Endodermal cell (in vitro differentiated cells): ENCODE measurements around the gene SDC1. TPM values are rescaled to one million over a fixed set of nuclear protein-coding genes. Genes with fewer than 3 reads are reported as not detected.

Experiments used
- DNase-seq: peaks from one replicate; pipeline ENCODE4 v3.0.0-alpha.2; 2017
- H3K27ac ChIP-seq: 2 replicates; pipeline ENCODE4 v1.5.1; 2013; ENCODE audit warnings: mild to moderate bottlenecking, low read depth, low read length, moderate library complexity
- H3K27me3 ChIP-seq: 2 replicates; pipeline ENCODE4 v1.6.1; 2013; ENCODE audit warnings: mild to moderate bottlenecking, low read length, moderate library complexity; ENCODE audit not compliant: insufficient read depth, control insufficient read depth, poor library complexity, severe bottlenecking
- H3K36me3 ChIP-seq: 2 replicates; pipeline ENCODE4 v1.7.0; 2013; ENCODE audit warnings: mild to moderate bottlenecking, low read length, moderate library complexity; ENCODE audit not compliant: control insufficient read depth, insufficient read depth
- H3K4me1 ChIP-seq: one replicate; pipeline ENCODE4 v1.7.0; 2013; ENCODE audit warnings: low read length; ENCODE audit not compliant: control insufficient read depth, insufficient read depth
- H3K4me3 ChIP-seq: 2 replicates; pipeline ENCODE4 v1.5.1; 2013; ENCODE audit warnings: mild to moderate bottlenecking, low read length, moderate library complexity
- H3K9ac ChIP-seq: 2 replicates; pipeline ENCODE4 v1.6.1; 2013; ENCODE audit warnings: mild to moderate bottlenecking, low read length, moderate library complexity; ENCODE audit not compliant: poor library complexity, severe bottlenecking; ENCODE audit errors: extremely low read depth
- H3K9me3 ChIP-seq: 2 replicates; pipeline ENCODE4 v1.6.1; 2013; ENCODE audit warnings: mild to moderate bottlenecking, low read length, moderate library complexity; ENCODE audit not compliant: control insufficient read depth
- H3K27ac Mint-ChIP-seq: 2 replicates; pipeline ENCODE4 v1.8.0; 2020; ENCODE audit warnings: mixed read lengths
- H3K27me3 Mint-ChIP-seq: 2 replicates; pipeline ENCODE4 v1.8.0; 2021; ENCODE audit warnings: mild to moderate bottlenecking, mixed read lengths; ENCODE audit not compliant: insufficient read depth
- H3K36me3 Mint-ChIP-seq: 2 replicates; pipeline ENCODE4 v1.8.0; 2020; ENCODE audit warnings: low read depth, mixed read lengths
- H3K4me1 Mint-ChIP-seq: 2 replicates; pipeline ENCODE4 v1.8.0; 2020; ENCODE audit warnings: mixed read lengths
- H3K4me3 Mint-ChIP-seq: 2 replicates; pipeline ENCODE4 v1.8.0; 2020; ENCODE audit warnings: mild to moderate bottlenecking, moderate library complexity, mixed read lengths
- H3K9me3 Mint-ChIP-seq: 2 replicates; pipeline ENCODE4 v1.8.0; 2020; ENCODE audit warnings: mild to moderate bottlenecking, mixed read lengths
- WGBS, 2 experiments: methylation state at CpG; one replicate each; pipeline versions ENCODE4 v1.1.5 to v1.1.7; 2013; ENCODE audit warnings: missing lambda C conversion rate in 2 of 2, mixed read lengths in 1 of 2; ENCODE audit not compliant: insufficient coverage in 1 of 2, insufficient read length in 1 of 2; 5-methylcytosine and 5-hydroxymethylcytosine counted together
- total RNA-seq, 2 donors: library from RNA; stranded (reverse); fragmentation: NEBNext Ultra II Directional in 1 of 2; extraction: Animal tissue kit (Norgen Biotek cat#: 25700) in 1 of 2; gene quantifications; 2 replicates in 1 of 2; 3 replicates in 1 of 2; pipeline ENCODE4 v1.2.1, GENCODE V29; 2021
- TF ChIP-seq, protein P1 (sequence below): fragments of 200-600 bp; sonication (generic); conservative IDR thresholded peaks from 2 replicates; pipeline ENCODE4 v1.5.0; 2021; ENCODE audit warnings: antibody characterized with exemption, mild to moderate bottlenecking

The SDC1 gene
- total RNA-seq, 2 donors from 2014 or later, result 12.7 to 19.2 TPM

DNA sequence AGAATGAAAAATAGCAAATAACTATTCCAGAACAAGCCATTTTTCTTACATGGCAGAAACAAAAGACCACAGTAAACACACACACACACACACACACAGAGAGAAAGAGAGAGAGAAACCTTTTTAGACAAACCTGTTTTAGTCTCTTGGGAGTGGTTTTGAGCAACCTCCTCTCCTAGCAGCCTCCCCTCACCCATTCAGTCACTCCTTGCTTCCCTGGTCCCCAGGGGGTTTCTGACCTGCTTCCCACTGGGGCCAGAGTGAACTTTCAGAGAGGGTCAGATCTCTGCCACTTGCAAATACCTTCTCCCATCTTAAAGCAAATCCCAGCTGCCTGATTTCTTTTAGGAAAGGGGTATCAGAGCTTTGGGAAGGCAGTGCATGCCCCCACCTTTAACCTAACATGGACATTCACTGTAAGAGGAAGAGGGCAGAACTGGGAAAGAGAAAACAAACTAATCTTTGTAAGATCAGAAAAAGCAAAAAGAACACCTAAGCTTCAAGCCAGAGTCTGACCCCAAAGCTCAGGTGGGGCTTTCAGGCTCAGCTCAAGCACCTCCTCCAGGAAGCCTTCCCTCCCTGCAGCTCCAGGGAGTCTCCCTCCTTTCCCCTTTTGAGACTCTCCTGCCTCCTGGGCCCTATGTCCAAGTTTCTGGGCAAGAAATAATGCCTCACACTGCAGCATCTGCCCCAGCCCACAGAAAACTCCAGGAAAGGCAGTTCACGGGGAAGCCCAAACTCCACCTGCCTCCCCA is 2.7 kb downstream of the SDC1 start:
- H3K4me3 Mint-ChIP-seq, result no peak overlapping the region
- no peaks in the 10 kb centered on the region for H3K9me3 ChIP-seq
- 85 to 100% methylated on average over 1 of the region's 1 CpG for WGBS, 2 experiments
- TF ChIP-seq, protein P1, sequence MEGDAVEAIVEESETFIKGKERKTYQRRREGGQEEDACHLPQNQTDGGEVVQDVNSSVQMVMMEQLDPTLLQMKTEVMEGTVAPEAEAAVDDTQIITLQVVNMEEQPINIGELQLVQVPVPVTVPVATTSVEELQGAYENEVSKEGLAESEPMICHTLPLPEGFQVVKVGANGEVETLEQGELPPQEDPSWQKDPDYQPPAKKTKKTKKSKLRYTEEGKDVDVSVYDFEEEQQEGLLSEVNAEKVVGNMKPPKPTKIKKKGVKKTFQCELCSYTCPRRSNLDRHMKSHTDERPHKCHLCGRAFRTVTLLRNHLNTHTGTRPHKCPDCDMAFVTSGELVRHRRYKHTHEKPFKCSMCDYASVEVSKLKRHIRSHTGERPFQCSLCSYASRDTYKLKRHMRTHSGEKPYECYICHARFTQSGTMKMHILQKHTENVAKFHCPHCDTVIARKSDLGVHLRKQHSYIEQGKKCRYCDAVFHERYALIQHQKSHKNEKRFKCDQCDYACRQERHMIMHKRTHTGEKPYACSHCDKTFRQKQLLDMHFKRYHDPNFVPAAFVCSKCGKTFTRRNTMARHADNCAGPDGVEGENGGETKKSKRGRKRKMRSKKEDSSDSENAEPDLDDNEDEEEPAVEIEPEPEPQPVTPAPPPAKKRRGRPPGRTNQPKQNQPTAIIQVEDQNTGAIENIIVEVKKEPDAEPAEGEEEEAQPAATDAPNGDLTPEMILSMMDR, result no peak
- peak; percentile 51 for DNase-seq
- H3K27me3 ChIP-seq, result peaks cover 27% of the 10 kb centered on the region
- peak overlapping the region; percentile 53 for H3K27ac Mint-ChIP-seq
- no peaks in the 10 kb centered on the region for H3K36me3 ChIP-seq
- no peak overlapping the region for H3K4me3 ChIP-seq
- no peak overlapping the region for H3K27ac ChIP-seq
- H3K4me1 ChIP-seq, result peaks cover 5% of the 10 kb centered on the region
- no peak overlapping the region for H3K9ac ChIP-seq
- peaks cover 19% of the 10 kb centered on the region for H3K4me1 Mint-ChIP-seq
- H3K36me3 Mint-ChIP-seq, result no peaks in the 10 kb centered on the region
- no peaks in the 10 kb centered on the region for H3K9me3 Mint-ChIP-seq
- peaks cover 21% of the 10 kb centered on the region for H3K27me3 Mint-ChIP-seq

DNA sequence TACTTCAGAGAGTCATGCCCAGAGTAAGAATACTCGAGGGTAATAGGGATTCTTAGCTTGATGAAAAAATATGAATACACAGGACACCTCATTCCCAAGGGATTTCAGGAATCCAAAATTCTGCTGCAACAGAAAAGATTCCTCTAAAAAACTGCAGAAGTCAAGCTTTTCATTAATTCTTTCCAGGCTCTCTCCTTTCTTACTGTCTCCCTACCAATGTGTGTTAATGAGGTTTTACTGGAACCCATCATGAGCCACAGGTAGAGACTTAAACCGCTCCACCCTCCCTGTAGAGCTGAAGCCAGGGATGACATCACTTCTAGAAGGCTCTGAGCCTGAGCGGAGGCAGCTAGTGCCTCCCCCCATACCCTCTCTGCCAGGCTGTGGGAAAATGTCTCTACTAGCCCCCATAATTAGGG is 3.4 kb downstream of the SDC1 start:
- Mint-ChIP-seq H3K27ac (peak overlapping the region; percentile 53), H3K36me3 (no peaks in the 10 kb centered on the region), H3K9me3 (no peaks in the 10 kb centered on the region), H3K4me3 (no peak overlapping the region), H3K4me1 (peaks cover 19% of the 10 kb centered on the region), H3K27me3 (peaks cover 20% of the 10 kb centered on the region)
- Histone ChIP-seq H3K9me3 (no peaks in the 10 kb centered on the region), H3K27ac (no peak overlapping the region), H3K4me1 (peaks cover 5% of the 10 kb centered on the region), H3K36me3 (no peaks in the 10 kb centered on the region), H3K27me3 (peaks cover 27% of the 10 kb centered on the region), H3K9ac (no peak overlapping the region), H3K4me3 (no peak overlapping the region)
- 85 to 100% methylated on average over 1 to 3 of the region's 3 CpGs for WGBS, 2 experiments
- TF ChIP-seq, protein P1, result no peak
- DNase-seq, result peak; percentile 54

DNA sequence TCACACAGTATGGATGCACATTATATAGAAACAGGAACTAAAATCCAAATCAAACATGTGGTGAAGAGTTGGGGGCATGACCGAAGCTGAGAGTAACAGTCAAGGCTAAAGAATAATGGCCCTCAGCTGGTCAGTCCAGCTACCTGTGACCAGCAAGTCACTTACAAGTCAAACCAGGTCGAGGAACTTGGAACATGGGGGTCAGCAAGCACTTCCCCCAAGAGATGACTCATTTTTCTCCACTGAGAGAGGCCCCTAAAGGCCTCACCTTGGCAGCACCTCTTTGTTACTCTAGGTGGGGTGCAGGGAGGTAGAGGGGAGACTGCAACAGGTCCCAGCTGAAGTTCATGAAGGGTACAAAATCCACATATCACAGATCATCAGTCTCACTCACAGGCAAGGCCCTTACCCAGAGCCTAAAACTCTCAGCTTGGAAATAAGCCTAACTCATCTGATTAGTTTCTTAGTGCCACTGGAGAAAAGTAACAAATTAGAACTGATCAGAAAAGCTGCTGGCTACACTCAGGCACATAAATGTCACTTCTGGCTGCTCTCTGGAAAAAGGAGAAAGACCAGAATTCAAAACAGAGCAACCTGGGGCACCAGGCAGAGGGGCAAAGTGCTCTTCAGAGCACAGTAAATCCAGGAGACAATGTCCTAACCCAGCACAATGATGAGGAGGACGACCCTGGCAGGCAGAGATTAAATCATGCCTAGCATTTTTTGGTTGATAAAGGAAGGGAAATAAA is 4.0 kb downstream of the SDC1 start:
- Histone ChIP-seq H3K27ac (no peak overlapping the region), H3K36me3 (no peaks in the 10 kb centered on the region), H3K9ac (no peak overlapping the region), H3K4me1 (peaks cover 5% of the 10 kb centered on the region), H3K9me3 (no peaks in the 10 kb centered on the region), H3K4me3 (no peak overlapping the region), H3K27me3 (peaks cover 22% of the 10 kb centered on the region)
- no peak overlapping the region for H3K4me3 Mint-ChIP-seq
- TF ChIP-seq, protein P1, result no peak
- WGBS, 2 experiments, result 85 to 100% methylated on average over 1 to 3 of the region's 3 CpGs
- no peak overlapping the region for H3K27ac Mint-ChIP-seq
- peaks cover 17% of the 10 kb centered on the region for H3K27me3 Mint-ChIP-seq
- H3K4me1 Mint-ChIP-seq, result peaks cover 19% of the 10 kb centered on the region
- DNase-seq, result no peak
- H3K36me3 Mint-ChIP-seq, result no peaks in the 10 kb centered on the region
- H3K9me3 Mint-ChIP-seq, result no peaks in the 10 kb centered on the region
